Osteoblast (primary cell): ENCODE measurements around the gene GHRHR. TPM values are rescaled to one million over a fixed set of nuclear protein-coding genes. Genes with fewer than 3 reads are reported as not detected.
A peak's percentile ranks its signal among the peaks of the same experiment; 100 is the strongest.

Experiments
- DNase-seq: peaks from one replicate; pipeline ENCODE4 v3.0.0; 2011; ENCODE audit warnings: low spot score, mixed read lengths; ENCODE audit not compliant: insufficient read length; ENCODE audit errors: missing footprints
- H2AFZ ChIP-seq: 2 replicates; pipeline ENCODE4 v1.6.0; 2011; ENCODE audit warnings: mild to moderate bottlenecking, low read length
- H3K27ac ChIP-seq: 2 replicates; pipeline ENCODE4 v1.5.1; 2011; ENCODE audit warnings: mild to moderate bottlenecking, low read depth, low read length, moderate library complexity
- H3K27me3 ChIP-seq: 2 replicates; pipeline ENCODE4 v1.6.0; 2012; ENCODE audit warnings: mild to moderate bottlenecking, control low read depth, inconsistent platforms, low read length, moderate library complexity; ENCODE audit not compliant: insufficient read depth
- H3K36me3 ChIP-seq: 2 replicates; pipeline ENCODE4 v1.5.1; 2011; ENCODE audit warnings: mild to moderate bottlenecking, low read length, control low read depth, moderate library complexity; ENCODE audit not compliant: insufficient read depth
- H3K4me1 ChIP-seq: 2 replicates; pipeline ENCODE4 v1.5.1; 2011; ENCODE audit warnings: mild to moderate bottlenecking, low read length, control low read depth, moderate library complexity; ENCODE audit not compliant: insufficient read depth
- H3K4me2 ChIP-seq: 2 replicates; pipeline ENCODE4 v1.6.0; 2011; ENCODE audit warnings: mild to moderate bottlenecking, low read length; ENCODE audit not compliant: insufficient read depth
- H3K4me3 ChIP-seq: fragments of 200-600 bp; sonication (generic); 3 replicates; pipeline ENCODE4 v1.5.1; 2012; ENCODE audit warnings: mild to moderate bottlenecking, low read length, inconsistent platforms; ENCODE audit not compliant: insufficient read depth
- H3K79me2 ChIP-seq: 2 replicates; pipeline ENCODE4 v1.6.0; 2012; ENCODE audit warnings: mild to moderate bottlenecking, low read length, control low read depth, inconsistent platforms; ENCODE audit not compliant: insufficient read depth
- H3K9me3 ChIP-seq: 2 replicates; pipeline ENCODE4 v1.5.1; 2011; ENCODE audit warnings: low read depth, low read length, control low read depth
- H4K20me1 ChIP-seq: 2 replicates; pipeline ENCODE4 v1.6.0; 2012; ENCODE audit warnings: mild to moderate bottlenecking, low read length, control low read depth; ENCODE audit not compliant: insufficient read depth
- total RNA-seq: library from RNA; depleted of rRNA; stranded (reverse); fragments of >200 nt; gene quantifications from 2 replicates; pipeline ENCODE4 v1.2.3, GENCODE V29; 2012
- TF ChIP-seq, protein P1 (sequence below): IDR thresholded peaks from 2 replicates; pipeline ENCODE4 v1.5.1; 2011; ENCODE audit warnings: mild to moderate bottlenecking, low read depth, low read length, moderate library complexity; ENCODE audit errors: extremely low read depth

Gene GHRHR
- total RNA-seq, 1 donor = not detected

DNA sequence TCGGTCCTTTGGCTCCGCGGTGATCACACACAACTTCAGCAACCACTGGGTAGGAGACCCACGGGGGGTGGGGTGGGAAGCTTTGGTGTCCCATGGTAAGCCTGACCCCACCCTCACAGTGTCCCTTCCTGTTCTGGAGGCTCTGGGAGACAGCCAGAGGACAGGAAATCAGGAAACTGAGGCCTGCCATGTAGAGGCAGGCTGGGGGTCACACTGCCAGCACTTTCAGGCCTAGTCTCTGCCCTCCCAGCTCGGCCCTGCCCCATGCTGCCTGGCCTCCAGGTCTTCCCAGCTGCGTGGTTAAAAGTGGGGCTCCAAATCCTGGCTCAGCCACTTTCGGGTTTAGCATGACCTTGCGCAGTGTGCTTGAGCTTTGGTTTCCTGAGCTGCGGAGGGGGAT lies 41.2 kb upstream of the GHRHR start:
- Histone ChIP-seq H2AFZ (no peak overlapping the region), H3K4me3 (no peak overlapping the region), H4K20me1 (no peaks in the 10 kb centered on the region), H3K36me3 (no peaks in the 10 kb centered on the region), H3K9me3 (peaks cover 7% of the 10 kb centered on the region), H3K27me3 (no peaks in the 10 kb centered on the region), H3K4me2 (no peak overlapping the region), H3K4me1 (peaks cover 12% of the 10 kb centered on the region), H3K27ac (no peak overlapping the region), H3K79me2 (no peaks in the 10 kb centered on the region)
- TF ChIP-seq, protein P1, sequence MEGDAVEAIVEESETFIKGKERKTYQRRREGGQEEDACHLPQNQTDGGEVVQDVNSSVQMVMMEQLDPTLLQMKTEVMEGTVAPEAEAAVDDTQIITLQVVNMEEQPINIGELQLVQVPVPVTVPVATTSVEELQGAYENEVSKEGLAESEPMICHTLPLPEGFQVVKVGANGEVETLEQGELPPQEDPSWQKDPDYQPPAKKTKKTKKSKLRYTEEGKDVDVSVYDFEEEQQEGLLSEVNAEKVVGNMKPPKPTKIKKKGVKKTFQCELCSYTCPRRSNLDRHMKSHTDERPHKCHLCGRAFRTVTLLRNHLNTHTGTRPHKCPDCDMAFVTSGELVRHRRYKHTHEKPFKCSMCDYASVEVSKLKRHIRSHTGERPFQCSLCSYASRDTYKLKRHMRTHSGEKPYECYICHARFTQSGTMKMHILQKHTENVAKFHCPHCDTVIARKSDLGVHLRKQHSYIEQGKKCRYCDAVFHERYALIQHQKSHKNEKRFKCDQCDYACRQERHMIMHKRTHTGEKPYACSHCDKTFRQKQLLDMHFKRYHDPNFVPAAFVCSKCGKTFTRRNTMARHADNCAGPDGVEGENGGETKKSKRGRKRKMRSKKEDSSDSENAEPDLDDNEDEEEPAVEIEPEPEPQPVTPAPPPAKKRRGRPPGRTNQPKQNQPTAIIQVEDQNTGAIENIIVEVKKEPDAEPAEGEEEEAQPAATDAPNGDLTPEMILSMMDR = no peak
- DNase-seq = peak; percentile 17

GRCh38 chr7:30923009-30923773 lies 40.6 kb upstream of the GHRHR start:
- Histone ChIP-seq H3K9me3 (peaks cover 7% of the 10 kb centered on the region), H3K4me2 (no peak overlapping the region), H4K20me1 (no peaks in the 10 kb centered on the region), H3K79me2 (no peaks in the 10 kb centered on the region), H3K4me3 (no peak overlapping the region), H3K36me3 (no peaks in the 10 kb centered on the region), H3K27ac (no peak overlapping the region), H2AFZ (no peak overlapping the region), H3K27me3 (peaks cover 1% of the 10 kb centered on the region), H3K4me1 (peaks cover 12% of the 10 kb centered on the region)
- peak; percentile 55 for DNase-seq
- TF ChIP-seq, protein P1 = no peak

DNA sequence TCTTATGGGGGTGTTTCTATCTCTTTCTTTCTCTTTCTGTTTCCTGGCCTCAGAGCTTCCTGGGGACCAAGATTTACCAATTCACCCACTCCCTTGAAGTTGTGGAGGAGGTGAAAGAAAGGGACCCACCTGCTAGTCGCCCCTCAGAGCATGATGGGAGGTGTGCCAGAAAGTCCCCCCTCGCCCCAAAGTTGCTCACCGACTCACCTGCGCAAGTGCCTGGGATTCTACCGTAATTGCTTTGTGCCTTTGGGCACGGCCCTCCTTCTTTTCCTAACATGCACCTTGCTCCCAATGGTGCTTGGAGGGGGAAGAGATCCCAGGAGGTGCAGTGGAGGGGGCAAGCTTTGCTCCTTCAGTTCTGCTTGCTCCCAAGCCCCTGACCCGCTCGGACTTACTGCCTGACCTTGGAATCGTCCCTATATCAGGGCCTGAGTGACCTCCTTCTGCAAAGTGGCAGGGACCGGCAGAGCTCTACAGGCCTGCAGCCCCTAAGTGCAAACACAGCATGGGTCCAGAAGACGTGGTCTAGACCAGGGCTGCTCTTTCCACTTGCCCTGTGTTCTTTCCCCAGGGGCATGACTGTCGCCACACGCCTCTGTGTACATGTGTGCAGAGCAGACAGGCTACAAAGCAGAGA lies 39.9 kb upstream of the GHRHR start:
- H3K79me2 ChIP-seq = no peaks in the 10 kb centered on the region
- H3K27me3 ChIP-seq = peaks cover 8% of the 10 kb centered on the region
- DNase-seq = peak; percentile 34
- H3K4me3 ChIP-seq = no peak overlapping the region
- H3K36me3 ChIP-seq = no peaks in the 10 kb centered on the region
- H4K20me1 ChIP-seq = no peaks in the 10 kb centered on the region
- TF ChIP-seq, protein P1 = no peak
- H3K4me2 ChIP-seq = no peak overlapping the region
- H2AFZ ChIP-seq = no peak overlapping the region
- H3K9me3 ChIP-seq = peaks cover 7% of the 10 kb centered on the region
- H3K4me1 ChIP-seq = peaks cover 12% of the 10 kb centered on the region
- no peak overlapping the region for H3K27ac ChIP-seq

- Histone ChIP-seq H3K4me1 (peaks cover 12% of the 10 kb centered on the region), H3K9me3 (peaks cover 7% of the 10 kb centered on the region), H4K20me1 (no peaks in the 10 kb centered on the region), H3K27ac (no peak overlapping the region), H3K79me2 (no peaks in the 10 kb centered on the region), H2AFZ (no peak overlapping the region), H3K4me3 (no peak overlapping the region), H3K27me3 (peaks cover 8% of the 10 kb centered on the region), H3K4me2 (no peak overlapping the region), H3K36me3 (no peaks in the 10 kb centered on the region)
- peak; percentile 49 for DNase-seq
- TF ChIP-seq, protein P1 = no peak
Observed at GRCh38 chr7:30924624-30925023, 39.1 kb upstream of the GHRHR start.
